Measurements from ENCODE around the gene NUDT15.

- TF ChIP-seq GATA3 (IDR thresholded peaks at IDR 0.05; ENCODE audit: low read depth, low read length), result no peak
- TF ChIP-seq GATA2 (IDR thresholded peaks at IDR 0.05; ENCODE audit: low read depth, low read length), result no peak
These were observed 17.1 kb downstream of the NUDT15 start for GRCh38 chr13:48054601-48055000.

Data from SH-SY5Y (cell line).